ENCODE data around the gene ZSCAN32.

ZSCAN32 gene

DNA sequence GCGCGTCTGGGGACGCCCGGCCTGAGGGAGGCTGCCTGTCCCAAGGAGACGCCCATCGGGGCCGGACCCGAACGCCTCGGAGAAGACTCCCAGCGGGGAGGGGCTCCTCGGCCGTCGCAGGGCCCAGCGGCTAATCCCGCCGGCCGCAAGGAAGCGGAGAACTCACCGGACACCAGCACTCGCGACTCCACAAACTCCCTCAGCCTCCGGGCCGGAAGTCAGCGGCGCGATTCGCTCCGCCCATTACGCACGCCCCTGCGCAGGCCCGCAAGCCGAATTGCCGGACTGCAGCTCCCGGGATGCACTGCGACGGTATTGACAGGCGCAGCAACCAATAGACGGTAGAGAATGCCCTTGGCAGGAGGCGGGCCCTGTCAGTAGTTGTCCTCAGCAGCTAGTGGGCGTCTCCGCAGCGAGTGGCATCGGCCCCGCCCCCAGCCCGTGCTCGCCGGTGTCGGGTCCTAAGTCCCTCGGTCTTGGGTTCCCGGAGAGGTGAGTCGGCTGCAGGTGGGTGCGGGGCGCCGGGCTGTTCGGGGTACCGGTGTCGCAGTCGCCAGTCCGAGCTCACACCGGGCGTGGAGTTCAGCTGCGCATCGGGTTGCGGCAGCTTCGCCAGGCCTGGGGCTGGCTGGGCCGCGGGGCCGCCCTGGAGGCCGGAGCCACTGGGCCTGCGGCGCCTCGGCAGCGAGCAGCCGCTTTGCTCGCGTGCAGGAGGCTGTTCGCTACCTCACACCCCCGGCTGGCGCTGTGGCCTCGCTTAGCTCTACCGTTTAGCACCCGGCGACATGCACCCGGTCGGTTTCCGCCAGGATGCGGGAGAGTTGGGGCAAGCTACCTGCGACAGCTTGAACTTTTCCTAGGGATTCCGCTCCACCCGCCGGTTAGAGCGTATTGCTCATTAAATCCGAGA lies at the start of gene ZSCAN32, which contains the start of gene ZNF174:
Gene ZSCAN32 (minus strand): TSS at position 226 of the 910 bp plus-strand sequence. CDS start 3,447 bp downstream, outside the sequence.
Gene ZNF174 (plus strand): TSS at position 437 of the 910 bp plus-strand sequence. CDS start 790 bp downstream, outside the sequence.
- DNase-seq, result peak; percentile 94 to 99 (median 97)

DNA sequence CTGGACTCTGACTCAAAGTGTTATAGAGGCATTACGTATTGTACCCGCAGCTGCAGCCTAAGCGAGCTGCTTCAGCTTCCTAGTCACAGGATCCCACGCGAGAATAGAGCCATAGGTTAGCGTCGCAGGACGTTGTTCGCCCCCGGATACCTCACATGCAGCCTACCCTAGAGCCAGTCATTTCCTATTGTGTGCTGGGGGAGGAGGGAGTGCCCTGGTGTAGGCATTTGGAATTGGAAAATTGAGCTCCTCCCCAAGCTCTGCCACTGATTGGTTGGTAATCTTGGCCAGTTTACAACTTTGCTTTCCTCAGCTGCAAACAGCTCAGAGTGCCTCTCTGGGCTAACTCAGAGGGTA lies 43.2 kb upstream of the ZSCAN32 start:
- DNase-seq, result no peak

DNA sequence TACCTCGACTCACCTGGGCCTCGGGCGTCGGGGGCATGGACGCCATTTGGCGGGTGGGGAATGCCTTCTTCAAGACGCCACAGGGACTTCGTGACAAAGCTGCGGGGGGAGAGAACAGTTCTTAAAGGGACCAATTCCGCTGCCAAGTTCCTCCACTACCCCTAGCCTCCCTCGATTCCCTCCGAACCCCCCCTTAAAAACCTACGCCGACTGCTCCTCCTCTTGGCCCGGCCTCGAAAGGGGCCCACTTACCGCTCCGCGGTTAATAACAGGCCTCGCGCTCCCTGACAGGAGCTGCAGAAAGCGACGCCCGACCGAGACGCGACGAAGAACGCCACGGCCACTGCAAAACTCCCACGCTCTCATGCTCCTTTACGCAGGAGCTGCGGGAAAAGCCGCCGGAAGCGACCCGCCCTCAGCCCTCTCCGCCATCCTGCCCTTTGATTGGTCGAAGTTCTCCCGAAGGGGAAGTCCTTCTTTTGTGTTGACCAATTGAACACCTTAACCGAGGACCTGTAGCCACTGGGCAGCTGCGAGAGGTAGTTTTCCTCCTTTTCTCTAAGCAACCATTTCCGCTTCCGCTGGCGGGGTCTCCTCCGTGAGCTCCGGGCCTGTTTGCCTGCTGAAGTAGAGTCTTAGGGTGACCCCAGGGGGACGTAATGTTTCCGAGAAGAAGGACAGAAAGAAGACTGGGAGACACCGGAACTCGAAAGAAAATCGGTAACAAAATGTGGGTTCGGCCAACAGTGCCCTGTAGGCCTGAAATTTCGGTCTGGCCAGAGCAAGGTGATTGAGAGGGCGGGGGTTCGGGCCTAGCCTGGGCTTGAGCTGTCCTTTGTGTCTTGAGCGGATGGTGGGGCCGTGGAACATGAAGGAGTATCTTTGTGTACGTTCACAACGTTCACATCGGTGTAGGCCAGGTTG lies 42.6 kb upstream of the ZSCAN32 start, which contains the start of the genes NAA60 and ZNF597:
Gene NAA60 (plus strand): TSS at position 573 of the 924 bp plus-strand sequence. CDS start 32,548 bp downstream, outside the sequence.
Gene ZNF597 (minus strand): TSS at position 397 of the 924 bp plus-strand sequence. CDS start 351 bp downstream, at position 46.
- peak in 12 of 14 donors; percentile 36 to 90 (median 70) for DNase-seq

DNA sequence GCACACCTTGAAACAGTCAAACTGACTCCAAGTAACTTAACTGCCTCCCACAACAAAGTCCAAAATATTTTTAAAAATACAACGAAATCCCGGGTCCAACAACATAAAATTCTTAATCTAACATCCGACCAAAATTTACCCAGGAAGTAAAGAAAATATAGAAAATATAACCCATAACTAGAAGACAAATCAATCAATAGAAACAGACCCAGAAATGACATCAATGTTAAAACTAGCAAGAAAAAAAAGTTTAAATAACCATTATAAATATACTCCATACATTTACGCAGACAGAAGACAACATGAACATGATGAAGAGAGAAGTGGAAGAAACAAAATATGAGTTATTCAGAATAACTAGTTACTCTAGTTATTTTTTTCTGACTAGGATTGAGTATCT lies 38.8 kb upstream of the ZSCAN32 start:
- no peak for DNase-seq

DNA sequence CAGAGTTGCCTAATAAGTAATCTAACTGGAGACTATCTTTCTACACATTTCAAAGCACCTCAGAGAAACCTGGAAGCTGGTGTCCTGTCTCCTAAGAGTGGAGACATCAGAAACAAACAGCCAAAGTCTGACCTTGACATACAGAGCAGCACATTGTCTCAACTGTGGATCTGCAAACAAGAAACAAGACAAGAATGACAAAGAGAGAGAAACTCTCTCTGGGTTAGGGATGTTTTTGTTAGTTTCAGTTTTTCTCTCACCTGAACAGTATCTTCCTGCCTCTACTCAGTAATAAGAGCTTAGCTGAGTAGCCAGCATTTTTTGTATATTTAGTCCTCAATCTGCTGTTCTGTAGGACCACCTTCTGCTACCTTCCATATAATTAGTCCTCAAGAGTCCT lies 33.6 kb upstream of the ZSCAN32 start:
- no peak for DNase-seq

DNA sequence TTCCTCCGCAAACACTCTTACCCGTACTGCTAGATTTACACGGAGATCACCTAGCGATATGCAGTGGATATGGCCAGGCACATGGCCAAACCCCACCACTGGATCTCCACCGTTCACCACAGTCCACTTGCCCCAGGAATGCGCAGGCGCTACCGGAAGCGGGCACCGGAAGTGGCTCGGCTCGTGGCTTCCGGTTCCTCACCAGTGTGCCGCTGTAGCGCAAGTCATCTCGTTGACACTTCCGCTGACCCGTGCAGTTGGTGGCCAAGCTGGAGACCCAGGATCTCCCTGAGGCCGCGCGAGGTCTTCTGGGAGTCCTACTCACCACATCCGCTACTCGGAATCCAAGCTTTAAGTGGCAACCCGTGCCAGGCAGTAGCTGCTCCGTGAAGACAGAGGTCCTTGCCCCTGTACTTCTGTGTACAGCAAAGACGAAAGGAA lies 31.0 kb upstream of the ZSCAN32 start:
- peak in 9 of 14 donors; percentile 1 to 36 (median 23) for DNase-seq

DNA sequence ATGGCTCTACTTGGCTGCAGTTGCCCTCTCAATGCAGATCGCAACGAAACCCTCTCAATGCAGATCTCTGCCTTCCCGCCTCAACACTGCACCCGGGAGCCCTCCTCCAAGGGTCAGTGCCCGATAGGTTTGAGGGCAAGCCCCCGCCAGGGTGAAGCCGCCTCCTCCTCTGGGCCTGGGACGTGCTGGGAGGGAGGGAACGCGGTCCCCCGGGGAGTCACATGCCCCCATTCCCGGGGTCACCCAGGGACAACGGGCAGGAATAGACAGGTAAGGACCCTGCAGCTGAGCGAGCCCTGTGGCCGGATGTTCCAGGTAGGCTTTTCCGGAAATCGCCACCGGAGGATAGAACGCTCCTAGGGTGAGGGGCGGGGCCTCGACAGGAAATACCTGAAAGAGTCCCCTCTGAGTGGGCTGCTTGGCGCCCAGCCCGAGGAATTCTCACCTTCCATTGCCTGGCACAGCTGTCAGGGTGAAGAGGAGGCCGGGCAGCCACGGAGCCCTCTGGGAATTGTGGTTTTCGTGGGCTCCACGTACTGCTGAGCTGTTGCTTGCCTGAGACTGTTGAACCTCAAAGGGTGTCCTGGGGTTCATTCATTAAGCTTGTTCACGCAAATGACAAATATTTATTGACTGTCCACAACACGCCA lies 13.1 kb upstream of the ZSCAN32 start:
- no peak for DNase-seq

DNA sequence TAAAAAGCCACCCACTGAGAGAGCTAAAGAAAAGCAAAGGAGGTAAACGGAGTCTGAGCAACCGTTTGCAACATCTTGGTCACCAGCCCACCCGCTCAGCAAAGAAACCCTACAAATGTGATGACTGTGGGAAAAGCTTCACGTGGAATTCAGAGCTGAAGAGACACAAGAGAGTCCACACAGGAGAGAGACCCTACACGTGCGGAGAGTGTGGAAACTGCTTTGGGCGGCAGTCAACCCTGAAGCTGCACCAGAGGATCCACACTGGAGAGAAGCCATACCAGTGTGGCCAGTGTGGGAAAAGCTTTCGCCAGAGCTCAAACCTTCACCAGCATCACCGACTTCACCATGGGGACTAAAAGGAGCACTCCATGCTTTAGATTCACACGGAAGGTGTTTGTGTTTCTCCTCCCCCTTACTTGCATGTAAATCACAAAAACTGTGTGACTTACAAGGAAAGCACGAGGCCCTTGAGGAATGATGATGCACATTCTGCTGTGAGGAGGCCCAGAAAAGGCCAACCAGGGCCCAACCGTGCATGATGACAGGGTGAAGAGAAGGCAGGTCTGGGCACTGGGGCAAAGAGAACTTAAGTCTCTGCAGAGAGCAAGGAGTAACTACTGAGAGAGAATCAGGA lies 7.9 kb upstream of the ZSCAN32 start:
- no peak for DNase-seq

DNA sequence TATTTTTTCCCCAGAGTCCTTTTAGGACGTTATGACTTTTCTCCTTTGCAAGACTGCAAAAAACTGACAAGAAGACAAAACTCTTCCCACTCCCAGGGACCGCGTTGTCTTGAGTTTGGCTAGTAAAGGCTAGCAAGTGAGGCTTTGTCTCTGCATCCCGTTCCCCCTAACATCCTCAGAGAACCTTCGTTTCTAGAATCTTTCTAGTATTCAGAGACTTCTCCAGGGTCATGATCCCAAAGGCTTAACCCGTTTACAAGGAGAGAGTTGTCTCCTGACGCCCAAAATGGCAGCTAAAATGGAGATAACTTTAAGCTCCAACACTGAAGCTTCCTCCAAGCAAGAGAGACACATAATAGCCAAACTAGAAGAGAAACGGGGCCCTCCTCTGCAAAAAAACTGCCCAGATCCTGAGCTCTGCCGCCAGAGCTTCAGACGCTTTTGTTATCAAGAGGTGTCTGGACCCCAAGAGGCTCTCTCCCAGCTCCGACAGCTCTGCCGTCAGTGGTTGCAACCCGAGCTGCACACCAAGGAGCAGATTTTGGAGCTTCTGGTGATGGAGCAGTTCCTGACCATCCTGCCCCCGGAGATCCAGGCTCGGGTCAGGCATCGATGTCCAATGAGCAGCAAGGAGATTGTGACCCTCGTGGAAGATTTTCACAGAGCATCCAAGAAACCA lies 1.1 kb upstream of the ZSCAN32 start:
- DNase-seq, result no peak

DNA sequence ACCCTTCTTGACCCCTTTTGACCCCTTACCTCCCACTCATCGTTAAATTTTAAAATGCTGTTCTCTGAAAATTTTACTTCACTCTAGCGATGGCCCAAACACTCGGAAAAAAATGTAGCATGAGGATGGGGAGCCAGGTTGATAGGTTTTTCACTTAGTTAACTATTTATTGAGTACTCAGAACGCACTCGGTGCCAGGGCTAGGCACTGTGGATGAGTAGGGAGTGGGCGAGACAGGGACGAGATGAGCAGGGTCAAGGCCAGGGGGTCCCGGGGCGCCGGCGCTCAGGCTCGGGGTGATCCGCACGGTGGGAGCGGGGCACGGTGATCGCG lies 392 bp downstream of the ZSCAN32 start:
- no peak for DNase-seq

DNA sequence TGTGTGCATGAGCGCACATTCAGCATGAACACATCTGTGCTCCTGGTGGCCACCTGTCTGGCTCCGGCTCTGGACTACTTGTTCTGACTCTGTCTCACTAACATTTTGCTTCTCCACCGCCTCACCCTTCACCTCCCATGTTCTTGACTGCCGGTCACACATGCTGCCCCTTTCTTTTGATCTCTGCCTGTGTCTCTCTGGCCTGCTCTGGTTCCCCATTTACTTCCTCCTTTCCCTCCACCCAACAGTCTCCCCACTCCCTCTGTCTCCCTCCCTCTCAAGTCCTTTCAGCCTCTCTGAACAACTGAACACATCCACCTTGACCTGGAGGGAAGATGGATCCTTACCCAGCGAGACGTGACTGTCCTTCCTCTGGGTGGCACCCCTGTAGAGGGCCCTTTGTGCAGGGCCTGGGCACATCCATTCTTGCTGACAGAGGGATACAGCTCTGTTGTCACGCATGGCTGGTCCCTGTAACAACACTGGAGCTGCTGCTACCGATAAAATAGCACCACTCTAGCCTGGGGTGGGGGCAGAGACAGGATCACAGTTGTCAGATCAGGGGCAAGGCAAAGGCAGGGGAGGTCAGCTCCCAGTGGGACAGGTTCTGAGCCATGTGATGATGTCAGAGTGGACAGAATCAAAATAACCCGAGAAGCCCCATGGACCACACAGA lies 11.0 kb downstream of the ZSCAN32 start:
- DNase-seq, result no peak

DNA sequence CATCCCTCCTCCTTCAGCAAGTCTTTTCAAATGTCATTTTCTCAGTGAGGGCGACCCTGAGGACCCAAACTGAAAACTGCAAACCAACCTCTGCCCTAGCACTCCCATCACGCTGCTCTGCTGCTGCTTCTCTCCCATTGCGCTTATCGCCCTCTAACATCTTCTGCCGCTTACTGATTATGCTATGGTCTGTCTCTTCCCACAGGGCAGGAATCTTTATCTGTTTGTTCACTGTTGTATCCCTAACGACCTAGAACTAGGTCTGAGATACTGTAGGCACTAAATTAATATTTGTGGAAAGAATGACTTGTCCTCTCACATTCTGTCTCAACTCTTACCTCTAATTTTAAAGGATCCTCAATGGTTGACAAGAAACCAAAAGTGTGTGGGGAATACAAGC lies 12.5 kb downstream of the ZSCAN32 start:
- no peak for DNase-seq

DNA sequence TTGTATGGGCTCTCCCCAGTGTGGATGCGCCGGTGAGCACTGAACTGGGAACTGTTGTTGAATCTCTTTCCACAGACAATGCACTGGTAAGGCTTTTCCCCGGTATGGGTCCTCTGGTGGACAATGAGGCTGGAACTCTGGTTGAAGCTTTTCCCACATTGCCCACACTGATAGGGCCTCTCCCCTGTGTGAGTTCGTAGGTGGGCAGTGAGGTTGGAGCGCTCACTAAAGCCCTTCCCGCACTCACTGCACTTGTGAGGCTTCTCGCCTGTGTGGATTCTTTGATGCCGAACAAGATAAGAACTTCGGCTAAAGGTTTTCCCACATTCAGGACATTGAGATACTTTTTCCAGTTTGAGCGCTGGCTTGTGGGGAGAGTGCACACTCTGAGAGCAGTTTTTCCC lies 17.8 kb downstream of the ZSCAN32 start:
- no peak for DNase-seq

DNA sequence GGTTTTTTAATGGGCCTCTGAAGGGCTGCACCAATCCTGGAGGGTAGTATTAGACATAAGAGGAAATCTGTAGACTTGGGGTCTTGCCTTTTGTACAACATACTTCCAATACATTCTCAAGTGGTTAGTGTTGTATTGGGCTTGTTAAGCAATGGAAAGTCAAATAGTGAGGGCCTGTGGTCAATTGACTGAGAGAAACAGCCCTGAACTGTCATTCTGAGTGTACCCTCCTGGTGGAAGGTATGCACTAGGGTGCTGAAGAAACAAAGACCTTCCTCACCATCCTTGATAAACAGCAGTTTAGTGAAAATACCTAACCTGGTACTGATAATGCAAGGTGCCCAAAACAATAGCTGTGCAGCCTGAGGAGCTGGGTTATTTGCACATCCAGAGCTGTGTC lies 22.9 kb downstream of the ZSCAN32 start:
- DNase-seq, result no peak

DNA sequence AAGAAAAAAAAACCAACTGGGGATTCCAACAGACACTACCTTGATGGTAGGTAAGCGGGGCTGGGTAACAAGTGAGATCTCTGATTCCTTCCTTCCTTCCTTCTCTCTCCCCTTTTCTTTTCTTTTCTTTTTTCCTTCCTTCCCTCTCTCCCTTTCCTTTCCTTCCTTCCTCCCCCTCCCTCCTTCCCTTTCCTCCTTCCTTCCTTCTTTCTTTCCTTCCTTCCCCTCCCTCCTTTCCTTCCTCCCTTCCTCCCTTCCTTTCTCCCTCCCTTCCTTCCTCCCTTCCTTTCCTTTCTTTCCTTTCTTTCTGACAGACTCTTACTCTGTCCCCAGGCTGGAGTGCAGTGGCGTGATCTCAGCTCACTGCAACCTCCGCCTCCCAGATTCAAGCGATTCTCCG lies 25.1 kb downstream of the ZSCAN32 start:
- DNase-seq, result no peak

DNA sequence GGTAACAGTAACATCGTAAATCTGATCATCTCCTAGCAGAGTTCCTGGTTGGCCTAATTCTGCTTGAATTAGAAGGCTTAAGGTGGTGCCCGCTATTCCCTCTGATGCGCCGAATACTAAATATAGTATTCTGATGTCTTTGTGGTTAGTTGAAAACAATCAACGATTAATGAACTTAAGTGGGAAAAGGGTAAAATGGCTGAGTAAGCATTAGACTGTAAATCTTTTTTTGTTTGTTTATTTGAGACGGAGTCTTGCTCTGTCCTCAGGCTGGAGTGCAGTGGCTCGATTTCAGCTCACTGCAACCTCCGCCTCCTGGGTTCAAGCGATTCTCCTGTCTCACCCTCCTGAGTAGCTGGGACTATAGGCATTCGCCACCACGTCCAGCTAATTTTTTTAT lies 31.7 kb downstream of the ZSCAN32 start:
- no peak for DNase-seq

DNA sequence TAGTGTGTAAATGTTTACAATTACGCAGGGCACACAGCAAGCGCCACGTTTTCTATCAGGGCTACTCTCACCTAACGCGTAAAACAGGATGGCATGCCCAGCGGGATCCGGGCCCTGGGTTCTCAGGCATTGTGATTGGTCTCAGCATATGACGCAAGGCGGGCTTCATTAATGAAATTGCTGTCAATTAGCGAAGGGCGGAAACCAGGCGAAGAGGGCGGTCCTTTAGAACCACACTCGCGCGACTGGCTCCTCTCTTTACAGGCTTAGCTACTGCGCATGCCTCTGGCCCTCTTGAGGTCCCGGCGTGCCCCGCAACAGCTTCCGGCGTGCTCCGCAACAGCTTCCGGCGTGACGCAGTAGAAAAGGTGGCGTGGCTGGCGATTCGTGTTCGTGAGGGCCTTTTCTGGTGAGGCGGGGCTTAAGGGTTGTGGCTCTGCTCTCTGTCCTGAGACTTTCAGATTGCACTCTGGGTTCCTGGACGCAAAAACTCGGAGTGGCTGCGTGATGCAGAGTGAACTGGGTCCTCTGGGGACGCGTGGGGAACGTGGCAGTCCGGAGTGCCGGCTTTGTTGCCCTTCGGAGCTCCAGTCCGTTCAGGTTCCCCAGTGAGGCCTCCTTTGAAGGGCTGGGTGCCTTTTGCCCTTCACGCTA lies 35.9 kb downstream of the ZSCAN32 start:
- peak; percentile 19 to 92 (median 80) for DNase-seq

DNA sequence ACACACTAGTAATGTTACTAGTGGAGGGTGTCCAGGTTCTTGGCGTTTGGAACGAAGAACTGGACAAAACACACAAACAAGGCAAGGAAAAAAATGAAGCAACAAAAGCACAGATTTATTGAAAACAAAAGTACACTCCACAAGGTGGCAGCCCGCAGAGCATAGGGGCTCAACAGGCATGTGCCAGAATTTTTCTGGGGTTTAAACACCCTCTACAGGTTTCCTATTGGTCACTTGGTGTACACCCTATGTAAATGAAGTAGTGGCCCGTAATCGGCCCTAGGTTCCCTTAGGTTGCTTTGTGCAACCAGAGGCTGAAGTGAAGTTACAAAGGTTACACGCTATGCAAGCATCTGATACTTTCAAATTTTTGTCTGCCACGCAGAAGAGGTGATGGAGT lies 37.0 kb downstream of the ZSCAN32 start:
- DNase-seq, result no peak

DNA sequence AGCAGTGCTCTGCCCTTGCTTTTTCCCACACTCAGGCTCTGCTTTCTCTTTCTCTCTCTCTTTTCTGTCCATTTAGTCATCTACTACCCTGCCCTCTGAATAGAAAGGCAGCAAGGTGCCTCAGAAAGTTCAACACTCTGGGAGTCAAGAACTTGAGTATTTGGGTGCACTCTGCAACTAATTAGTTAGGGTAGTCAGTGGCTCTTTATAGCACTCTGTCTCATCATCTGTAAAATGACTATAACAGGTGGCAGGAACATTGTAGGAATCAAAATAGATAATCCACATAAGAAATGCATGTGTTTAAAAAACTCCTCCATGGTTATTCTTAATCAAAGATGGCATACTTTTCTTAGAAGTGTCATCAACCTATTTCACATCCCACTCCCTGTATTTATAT lies 37.9 kb downstream of the ZSCAN32 start:
- DNase-seq, result no peak

DNA sequence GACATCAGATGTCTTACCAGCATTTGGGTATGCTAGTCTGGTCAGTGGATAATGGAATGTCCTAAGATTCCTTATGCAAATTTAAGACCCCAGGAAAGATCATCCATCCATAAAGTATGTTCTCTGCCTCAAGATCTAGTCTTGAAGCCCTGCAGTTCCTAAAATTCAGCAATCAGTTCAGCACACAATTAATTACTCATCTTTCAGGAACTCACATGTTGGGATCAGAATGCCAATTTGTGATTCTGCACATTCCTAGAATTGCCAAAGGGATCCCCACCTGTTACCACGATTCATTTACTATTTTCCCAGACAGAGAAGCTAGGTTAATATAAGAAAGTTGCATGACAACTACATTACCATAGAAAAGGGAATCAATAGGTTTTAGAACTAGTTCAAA lies 41.9 kb downstream of the ZSCAN32 start:
- no peak for DNase-seq

All from C1 segment of cervical spinal cord (tissue), 14 donors.